Adipose tissue (tissue), 3 donors: ENCODE measurements around the gene COL27A1. TPM values are rescaled to one million over a fixed set of nuclear protein-coding genes. Genes with fewer than 3 reads are reported as not detected.

Experiments used
- H3K27ac ChIP-seq: one replicate; pipeline ENCODE4 v1.5.1; 2013; ENCODE audit warnings: low read depth, low read length
- WGBS, 3 donors: extraction: QIAGEN DNeasy Blood & Tissue Kit; methylation state at CpG; one replicate each; pipeline ENCODE4 v1.1.7; 2013; 5-methylcytosine and 5-hydroxymethylcytosine counted together
- polyA plus RNA-seq, 3 donors: library from polyadenylated mRNA; stranded (reverse); fragments of 200-250 nt; gene quantifications; one replicate each; pipeline ENCODE4 v1.2.3, GENCODE V29; 2013
- donor health status: healthy with polysubstance abuse.
- donor health status: Bipolar disorder and iron deficiency.
- donor health status: healthy.

Gene COL27A1
- polyA plus RNA-seq, 3 donors: 9.3 to 20.6 (median 14.2) TPM

DNA sequence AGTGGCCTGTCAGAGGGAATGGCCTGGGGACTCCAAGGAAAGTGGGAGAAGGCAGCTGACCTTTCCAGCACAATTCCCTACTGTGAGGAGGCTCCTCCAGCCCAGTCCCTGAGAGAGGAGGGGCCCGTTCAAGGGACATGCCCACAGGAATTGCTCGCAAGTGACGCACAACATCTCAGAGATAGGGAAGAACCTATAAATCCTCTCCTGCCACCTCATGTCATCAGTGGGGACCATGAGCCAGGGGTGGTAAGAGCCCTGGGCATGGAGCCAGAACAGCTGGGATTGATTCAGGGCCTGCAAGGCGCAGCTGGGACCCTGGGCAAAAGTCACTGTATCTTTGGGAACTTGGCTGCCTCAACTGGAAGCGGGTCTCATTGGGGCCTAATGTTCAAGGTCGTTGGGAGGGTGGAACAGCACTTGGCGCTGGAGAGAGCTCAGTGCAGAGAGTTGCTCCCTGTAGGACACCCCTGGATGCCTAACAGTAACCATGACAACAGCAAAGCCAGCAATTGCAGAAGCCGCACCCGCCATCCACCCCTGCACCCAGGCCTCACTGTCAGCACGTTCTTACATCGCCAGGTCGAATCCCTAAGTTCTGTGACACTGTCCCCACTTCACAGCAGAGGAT lies 126.3 kb downstream of the COL27A1 start:
- no peak overlapping the region for H3K27ac ChIP-seq

GRCh38 chr9:114282104-114282485 lies 126.8 kb downstream of the COL27A1 start:
- WGBS, 3 donors: 86 to 94% (median 92%) methylated on average over 9 to 10 of the region's 10 CpGs
- no peak overlapping the region for H3K27ac ChIP-seq

More for the DNA sequence above, 126.3 kb downstream of the COL27A1 start:
- 66 to 72% (median 69%) methylated on average over 12 of the region's 12 CpGs for WGBS, 3 donors

DNA sequence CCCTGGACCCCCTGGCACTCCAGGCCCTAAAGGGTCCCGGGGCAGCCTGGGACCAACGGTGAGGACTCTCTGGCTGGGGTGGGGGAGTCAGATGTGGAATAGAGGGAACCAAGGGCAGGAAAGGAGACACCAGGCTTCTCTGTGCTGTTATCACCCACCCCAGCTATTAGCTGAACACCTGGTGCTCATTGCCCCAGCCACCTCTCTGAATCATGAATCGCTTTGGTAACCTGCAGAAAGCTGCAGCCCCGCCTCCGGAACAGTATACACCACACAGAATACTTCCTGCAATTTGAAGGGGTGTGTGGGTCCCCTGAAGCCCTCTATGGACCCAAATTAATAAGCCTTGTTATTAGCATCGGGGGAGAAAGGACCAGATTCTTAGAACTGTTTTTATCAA lies 127.2 kb downstream of the COL27A1 start:
- 77 to 87% (median 87%) methylated on average over 6 of the region's 6 CpGs for WGBS, 3 donors
- H3K27ac ChIP-seq: no peak overlapping the region

DNA sequence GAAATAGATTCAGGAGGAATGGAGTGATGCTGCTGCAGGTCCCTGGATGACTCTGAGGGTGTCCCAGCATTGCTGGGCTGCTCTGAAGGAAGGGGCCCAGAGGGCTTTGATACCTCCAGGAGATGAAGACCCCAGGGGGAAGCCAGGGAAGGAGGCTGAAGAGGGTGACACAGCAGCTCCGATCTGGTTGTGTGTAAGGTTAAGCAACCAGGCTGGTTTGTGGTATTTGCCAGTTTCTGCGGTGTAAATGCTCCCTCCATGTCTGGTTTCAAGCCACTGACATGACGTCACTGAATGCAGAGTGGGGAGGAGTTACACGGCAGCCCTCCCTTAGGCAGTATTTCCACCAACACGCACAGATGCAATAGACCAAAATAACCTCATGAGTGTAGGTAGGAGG lies 127.6 kb downstream of the COL27A1 start:
- no peak overlapping the region for H3K27ac ChIP-seq
- 39 to 84% (median 43%) methylated on average over 5 of the region's 5 CpGs for WGBS, 3 donors

DNA sequence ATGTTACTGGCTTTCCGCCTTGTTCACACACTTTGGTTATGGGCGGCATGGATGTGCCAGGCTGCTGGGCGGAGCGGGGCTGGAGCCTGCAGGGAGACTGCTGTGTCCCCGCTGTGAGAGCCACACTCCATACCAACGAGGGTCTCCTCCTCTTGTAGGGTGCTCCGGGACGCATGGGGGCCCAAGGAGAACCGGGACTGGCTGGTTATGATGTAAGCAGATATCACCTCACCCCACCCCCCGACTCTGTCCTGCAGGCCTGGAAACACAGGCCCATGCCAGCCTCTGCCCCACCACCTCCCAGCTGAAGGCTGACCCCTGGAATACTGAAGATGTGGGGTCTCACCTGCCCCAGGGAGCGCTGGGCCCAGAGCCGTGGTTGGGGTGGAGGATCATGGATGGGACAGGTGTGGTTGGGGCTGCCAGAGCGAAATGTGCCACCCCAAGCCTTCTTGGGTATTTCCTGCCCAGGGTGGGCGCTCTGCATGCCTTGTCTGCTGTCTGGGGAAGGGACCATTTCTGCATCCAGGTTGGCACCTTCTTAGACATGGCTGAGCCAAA lies 128.3 kb downstream of the COL27A1 start:
- no peak overlapping the region for H3K27ac ChIP-seq
- WGBS, 3 donors: 88 to 95% (median 91%) methylated on average over 14 of the region's 14 CpGs

GRCh38 chr9:114284316-114285060 lies 129.2 kb downstream of the COL27A1 start:
- no peak overlapping the region for H3K27ac ChIP-seq
- 90 to 97% (median 95%) methylated on average over 11 of the region's 11 CpGs for WGBS, 3 donors

DNA sequence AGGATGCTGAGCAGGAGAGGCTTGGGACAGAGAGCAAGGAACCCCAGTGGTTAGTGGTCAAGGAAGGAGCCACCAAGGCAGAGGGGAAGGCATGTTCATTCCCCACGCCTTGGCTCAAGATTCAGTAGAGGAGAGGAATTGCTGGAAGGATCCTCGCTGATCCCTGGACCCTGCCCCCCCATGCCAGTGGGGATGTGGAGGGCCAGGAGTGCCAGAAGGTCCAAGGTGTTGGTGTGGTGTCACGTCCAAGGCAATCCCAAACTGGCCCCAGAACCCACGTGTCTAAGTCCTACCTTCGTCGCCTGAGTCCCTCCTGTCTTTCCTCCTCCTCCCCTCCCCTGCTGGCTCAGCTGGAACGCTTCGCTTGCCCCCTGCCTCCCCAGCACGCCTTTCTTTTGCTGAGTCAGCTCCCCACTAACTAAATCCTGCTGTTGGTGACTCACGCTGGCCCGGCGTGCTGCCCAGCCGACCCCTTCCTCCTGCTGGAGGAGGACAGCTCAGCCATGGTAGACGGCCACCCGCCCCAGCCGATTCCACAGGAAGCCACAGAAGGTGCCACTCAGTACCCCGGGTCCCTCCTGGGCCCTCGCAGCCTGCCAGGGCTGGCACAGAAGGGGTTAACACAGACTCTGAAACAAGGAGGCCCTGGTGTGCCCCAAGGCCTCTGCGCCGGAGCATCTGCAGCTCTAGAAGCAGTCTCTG lies 130.0 kb downstream of the COL27A1 start:
- WGBS, 3 donors: 42 to 71% (median 51%) methylated on average over 17 to 20 of the region's 20 CpGs
- H3K27ac ChIP-seq: no peak overlapping the region

DNA sequence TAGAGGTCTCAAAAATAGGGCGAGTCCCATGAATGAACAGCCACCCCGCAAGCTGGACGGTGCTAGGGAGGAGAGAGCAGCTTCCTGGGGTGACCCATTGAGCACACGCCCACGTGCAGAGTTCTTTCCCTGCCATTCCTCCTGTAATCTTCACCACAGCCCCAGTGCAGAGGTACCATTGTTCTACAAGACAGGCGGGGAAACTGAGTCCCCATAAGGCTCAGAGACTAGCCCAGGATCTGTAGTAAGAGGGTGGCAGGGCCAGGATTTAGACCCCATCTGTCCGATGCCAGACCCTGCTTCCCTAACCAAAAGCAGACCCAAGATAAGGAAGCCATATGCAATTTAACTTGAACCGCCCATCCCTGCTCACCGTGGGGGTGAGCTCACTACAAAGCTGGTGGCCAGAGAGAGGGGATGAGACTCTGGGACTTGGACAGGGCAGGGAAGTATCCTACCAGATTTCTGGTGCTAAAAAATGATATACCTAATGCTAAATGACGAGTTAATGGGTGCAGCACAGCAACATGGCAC lies 130.9 kb downstream of the COL27A1 start:
- no peak overlapping the region for H3K27ac ChIP-seq
- 89% methylated on average over 10 of the region's 10 CpGs for WGBS, 3 donors

DNA sequence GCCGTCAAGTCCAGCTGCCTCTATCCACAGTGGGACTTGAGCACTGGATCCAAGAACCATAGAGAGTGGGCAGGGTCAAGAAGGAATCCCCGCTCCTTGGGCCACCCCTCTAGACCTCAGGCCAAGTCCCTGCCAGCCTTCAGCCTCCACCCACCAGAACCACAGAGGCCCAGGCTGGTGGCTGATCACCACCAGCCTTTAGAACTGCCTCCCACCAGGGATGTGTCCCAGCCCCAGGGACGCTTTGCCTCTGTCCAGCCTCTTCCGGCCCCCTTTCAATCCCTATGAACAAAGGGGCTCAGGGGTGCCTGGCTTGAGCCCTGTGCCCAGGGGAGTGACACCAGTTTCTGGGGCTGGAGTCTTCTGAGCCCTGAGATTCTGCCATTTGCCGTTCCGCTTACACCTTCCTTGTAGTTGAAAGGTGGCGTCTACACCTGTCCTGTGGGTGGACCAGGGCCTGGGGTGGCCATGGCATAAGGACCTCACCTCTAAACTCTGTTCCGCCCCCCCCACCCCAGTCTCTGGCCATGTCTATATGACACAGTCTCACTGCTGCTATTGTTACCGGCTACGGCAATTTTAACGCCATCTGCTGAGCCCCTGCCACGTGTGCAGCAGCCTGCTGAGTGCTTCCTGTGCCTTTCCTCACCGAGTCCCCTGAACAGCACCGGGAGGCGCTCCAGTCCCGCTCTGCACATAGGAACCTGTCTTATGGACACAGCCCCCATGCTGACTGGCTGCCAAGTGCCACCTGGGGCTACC lies 131.8 kb downstream of the COL27A1 start:
- H3K27ac ChIP-seq: no peak overlapping the region
- 77 to 86% (median 80%) methylated on average over 16 of the region's 16 CpGs for WGBS, 3 donors

DNA sequence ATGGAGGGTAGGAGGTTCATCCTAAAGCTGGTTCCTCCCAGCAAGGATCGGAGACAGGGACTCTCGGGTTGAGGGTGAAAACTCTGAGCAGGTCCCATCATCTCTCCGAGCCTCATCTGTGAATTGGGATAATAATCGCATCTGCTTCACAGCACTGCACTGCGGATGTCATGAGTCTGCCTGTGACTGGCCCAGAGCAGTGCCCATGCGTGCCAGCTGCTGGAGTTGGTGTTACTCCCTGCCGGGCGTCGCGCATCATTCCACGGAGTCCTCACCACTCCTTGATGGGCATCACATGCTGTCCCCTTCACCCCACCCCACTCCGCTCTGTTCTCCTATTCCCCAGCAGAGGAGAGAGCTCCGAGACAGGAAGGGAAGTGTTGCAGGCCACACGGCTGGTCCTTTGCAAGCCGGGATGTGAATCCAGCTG lies 132.4 kb downstream of the COL27A1 start:
- 80 to 88% (median 82%) methylated on average over 15 of the region's 15 CpGs for WGBS, 3 donors
- no peak overlapping the region for H3K27ac ChIP-seq

DNA sequence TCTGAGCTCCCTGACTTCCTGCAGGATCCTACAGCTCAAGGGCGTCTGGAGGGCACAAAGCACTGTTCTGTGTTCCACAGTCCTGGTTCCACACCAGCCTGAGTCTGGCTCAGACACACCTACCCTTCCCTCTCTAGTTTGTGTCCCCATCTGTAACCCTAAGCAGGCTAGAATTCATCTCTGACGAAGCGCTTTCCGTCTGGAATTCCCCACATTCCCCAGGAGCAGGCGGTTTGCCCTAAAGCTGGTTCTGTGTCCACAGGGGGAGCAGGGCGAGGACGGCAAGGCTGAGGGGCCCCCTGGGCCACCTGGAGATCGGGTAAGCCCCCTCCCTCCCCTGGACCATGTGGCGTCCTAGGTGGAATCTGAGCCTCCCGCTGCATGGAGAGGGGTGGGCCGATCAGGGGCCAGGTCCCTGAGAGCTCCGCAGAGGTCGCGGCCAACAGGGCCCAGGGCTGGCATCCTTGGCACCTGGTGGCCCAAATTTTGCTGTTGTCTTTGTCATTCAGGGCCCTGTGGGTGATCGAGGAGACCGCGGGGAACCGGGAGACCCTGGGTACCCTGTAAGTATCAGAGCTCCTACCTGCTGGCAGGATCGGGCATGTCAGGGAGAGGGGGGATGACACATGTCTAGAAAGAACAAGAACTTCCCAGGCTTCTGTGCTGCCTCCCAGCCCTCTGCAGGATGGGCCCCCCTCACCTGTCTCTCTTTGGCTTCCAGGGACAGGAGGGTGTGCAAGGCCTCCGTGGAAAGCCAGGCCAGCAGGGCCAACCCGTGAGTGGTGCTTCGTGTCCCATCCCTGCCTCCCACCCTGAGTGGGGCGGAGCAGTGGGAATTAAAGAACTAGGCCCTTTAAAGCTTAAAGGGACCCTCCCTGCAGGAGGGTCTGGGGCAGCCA lies 133.1 kb downstream of the COL27A1 start:
- H3K27ac ChIP-seq: no peak overlapping the region
- WGBS, 3 donors: 77 to 81% (median 81%) methylated on average over 22 to 23 of the region's 23 CpGs

DNA sequence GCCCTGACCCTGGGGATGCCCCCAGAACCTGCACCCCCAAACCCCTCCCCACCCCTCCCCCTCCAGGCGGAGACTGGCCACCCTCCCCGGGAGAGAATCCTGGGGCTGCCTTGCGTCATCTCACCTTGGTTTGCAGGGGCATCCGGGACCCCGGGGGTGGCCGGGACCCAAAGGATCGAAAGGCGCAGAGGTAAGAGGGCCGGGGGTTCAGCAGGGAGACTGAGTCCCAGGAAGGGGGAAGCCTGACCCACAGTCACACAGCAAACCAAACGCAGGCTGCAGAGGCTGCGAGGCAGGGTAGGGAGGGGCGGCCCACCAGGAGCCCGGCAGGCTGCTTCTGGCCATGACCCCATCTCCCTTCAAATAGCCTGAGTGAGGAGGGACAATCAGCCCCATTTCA lies 133.8 kb downstream of the COL27A1 start:
- WGBS, 3 donors: 85 to 90% (median 86%) methylated on average over 13 of the region's 13 CpGs
- no peak overlapping the region for H3K27ac ChIP-seq

- WGBS, 3 donors: 80 to 87% (median 80%) methylated on average over 13 of the region's 13 CpGs
Measured at GRCh38 chr9:114289571-114290481, 134.5 kb downstream of the COL27A1 start.

DNA sequence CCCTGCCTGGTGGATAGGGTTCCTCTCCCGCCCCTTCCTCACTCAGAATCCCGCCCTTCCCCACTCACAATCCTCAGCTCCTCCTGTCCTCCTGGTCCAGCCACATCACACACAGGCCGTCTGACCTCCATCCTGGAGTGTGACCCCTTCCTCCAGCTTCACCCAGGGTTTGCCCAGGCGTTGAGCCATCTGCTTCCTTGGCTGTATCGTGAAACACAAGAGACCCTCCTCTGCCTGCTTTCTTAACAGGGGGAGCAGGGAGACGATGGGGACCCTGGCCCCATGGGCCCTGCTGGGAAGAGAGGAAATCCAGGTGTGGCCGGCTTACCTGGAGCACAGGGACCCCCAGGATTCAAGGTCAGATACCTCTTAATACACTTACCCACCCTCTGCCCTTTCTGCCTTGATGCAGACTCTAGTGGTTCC lies 135.2 kb downstream of the COL27A1 start:
- WGBS, 3 donors: 65 to 73% (median 72%) methylated on average over 7 of the region's 7 CpGs

More at GRCh38 chr9:114289571-114290481, 134.5 kb downstream of the COL27A1 start:
- H3K27ac ChIP-seq: no peak overlapping the region

GRCh38 chr9:114291064-114291474 lies 135.7 kb downstream of the COL27A1 start:
- H3K27ac ChIP-seq: no peak overlapping the region
- WGBS, 3 donors: 17 to 20% (median 18%) methylated on average over 12 of the region's 12 CpGs

More for the DNA sequence above, 135.2 kb downstream of the COL27A1 start:
- H3K27ac ChIP-seq: no peak overlapping the region
